Measurements from ENCODE around the gene HABP2.

The HABP2 gene

DNA sequence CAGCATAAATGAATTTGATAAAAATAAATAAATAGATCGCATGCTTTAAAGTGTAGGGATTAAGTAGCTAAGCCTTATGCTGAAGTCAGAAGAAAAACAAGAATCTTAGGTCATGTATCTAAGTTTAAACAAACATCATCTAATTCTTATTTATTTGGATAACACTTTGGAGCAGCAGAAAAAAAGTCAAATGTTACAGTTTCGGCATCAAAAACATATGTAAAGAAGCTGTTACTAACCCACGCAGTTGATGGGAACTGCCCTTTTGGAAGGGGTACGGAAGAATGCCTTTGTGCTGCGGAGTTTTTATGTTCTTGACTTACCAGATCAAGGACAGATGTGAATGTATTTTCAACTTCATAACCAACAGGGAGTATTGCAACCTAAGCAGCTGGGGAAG, 37.3 kb upstream of the HABP2 start:
- ChIA-PET POLR2A (ENCODE audit: low non-redundant PET) (no interaction called here), CTCF (interaction anchor here (0.6 kb wide), 1 partner anchor 130 kb away, joined by 3 read pairs; no protein-coding TSS in a partner anchor)
- no peak overlapping the region for H3K27ac ChIP-seq
- TF ChIP-seq, protein P1, sequence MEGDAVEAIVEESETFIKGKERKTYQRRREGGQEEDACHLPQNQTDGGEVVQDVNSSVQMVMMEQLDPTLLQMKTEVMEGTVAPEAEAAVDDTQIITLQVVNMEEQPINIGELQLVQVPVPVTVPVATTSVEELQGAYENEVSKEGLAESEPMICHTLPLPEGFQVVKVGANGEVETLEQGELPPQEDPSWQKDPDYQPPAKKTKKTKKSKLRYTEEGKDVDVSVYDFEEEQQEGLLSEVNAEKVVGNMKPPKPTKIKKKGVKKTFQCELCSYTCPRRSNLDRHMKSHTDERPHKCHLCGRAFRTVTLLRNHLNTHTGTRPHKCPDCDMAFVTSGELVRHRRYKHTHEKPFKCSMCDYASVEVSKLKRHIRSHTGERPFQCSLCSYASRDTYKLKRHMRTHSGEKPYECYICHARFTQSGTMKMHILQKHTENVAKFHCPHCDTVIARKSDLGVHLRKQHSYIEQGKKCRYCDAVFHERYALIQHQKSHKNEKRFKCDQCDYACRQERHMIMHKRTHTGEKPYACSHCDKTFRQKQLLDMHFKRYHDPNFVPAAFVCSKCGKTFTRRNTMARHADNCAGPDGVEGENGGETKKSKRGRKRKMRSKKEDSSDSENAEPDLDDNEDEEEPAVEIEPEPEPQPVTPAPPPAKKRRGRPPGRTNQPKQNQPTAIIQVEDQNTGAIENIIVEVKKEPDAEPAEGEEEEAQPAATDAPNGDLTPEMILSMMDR (conservative IDR thresholded peaks at IDR 0.05; ENCODE audit: low read depth) = no peak
- DNase-seq (ENCODE audit: low spot score) = no peak

DNA sequence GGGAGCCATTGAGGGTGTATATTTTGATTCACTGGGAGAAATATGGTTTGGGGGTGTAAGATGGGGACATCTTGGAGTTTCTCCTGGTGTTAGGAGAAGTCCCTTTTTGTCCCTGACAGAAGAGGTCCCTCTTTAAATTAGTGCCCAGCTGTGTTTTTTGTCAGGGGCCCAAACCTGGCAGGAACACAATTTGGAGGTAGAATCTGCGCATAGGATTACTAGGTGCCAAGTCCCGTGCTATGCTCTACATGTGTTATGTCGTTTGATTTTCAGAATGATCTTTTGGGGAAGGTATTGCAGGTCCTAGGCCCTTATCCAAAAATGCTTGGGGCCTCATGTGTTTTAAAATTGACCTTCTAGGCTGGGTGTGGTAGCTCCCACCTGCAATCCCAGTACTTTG, 36.8 kb upstream of the HABP2 start:
- H3K27ac ChIP-seq = no peak overlapping the region
- DNase-seq (ENCODE audit: low spot score) = no peak
- ChIA-PET CTCF (interaction anchor here (0.6 kb wide), 1 partner anchor 131 kb away, joined by 3 read pairs; no protein-coding TSS in a partner anchor), POLR2A (ENCODE audit: low non-redundant PET) (no interaction called here)
- TF ChIP-seq, protein P1 (conservative IDR thresholded peaks at IDR 0.05; ENCODE audit: low read depth) = no peak

DNA sequence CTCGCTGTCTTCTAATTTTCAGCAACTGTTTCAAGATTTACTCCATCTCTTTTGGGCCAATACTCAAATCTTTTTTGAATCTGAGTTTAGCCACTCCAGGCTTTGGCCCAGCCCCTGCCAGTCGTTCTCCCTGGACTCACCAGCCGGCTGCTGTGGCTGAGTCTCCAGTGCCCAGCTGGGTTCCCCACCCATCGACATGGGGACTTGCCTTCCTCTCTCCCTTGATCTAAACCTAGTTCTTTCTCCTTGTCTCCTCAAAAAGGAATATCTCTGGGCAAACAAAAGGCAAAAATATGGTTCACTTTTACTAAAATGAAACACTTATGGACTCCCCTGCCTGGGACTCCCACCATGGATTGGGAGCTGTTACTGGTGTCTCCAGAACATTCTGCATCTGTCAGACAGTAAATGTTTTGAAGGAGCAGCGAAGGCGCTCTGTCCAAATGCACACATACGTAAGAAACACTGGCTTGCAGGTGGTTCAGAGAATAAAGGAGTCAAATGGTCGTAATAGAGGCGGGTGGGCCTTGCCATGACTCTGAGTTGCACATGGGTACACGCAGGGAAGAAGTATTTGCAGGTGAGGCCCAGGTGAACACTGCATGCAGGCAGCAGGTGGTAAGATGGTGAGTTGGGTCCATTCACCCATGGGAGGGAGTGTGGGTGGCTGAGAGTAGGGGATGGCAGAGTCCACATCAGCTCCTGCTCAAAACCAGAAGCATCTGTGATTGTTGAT, 35.5 kb upstream of the HABP2 start:
- TF ChIP-seq, protein P1 (conservative IDR thresholded peaks at IDR 0.05; ENCODE audit: low read depth) = no peak

DNA sequence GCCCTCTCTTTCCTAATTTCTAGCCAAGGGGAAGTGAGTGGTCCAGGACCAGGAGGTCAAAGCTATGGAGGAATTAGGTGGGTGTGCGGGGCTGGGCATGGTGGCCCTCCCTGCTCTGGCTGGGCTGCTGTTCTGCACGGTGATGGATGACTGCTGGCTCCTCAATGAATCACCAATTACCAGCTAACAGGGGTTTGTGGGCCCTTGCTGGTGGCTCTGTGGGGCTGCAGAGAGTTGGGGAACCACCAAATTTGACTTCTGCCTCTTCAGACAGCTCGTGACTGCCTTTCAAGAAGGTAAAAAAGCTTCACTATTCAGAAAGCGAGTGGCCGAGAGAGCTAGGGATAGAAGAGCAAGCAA, 35.0 kb upstream of the HABP2 start:
- POLR2A ChIA-PET (ENCODE audit: low non-redundant PET) = no interaction called here
- TF ChIP-seq, protein P1 (conservative IDR thresholded peaks at IDR 0.05; ENCODE audit: low read depth) = no peak
- no peak for DNase-seq (ENCODE audit: low spot score)
- CTCF ChIA-PET = interaction anchor here (0.6 to 0.7 kb wide), 4 partner anchors 44 to 694 kb away, joined by 3 to 4 read pairs (median 4); no protein-coding TSS in a partner anchor
- H3K27ac ChIP-seq = no peak overlapping the region

More for the DNA sequence above, 35.5 kb upstream of the HABP2 start:
- no peak overlapping the region for H3K27ac ChIP-seq
- ChIA-PET POLR2A (ENCODE audit: low non-redundant PET) (no interaction called here), CTCF (interaction anchor here (0.6 to 0.7 kb wide), 3 partner anchors 43 to 693 kb away, joined by 3 to 4 read pairs (median 4); no protein-coding TSS in a partner anchor)
- DNase-seq (ENCODE audit: low spot score) = no peak

DNA sequence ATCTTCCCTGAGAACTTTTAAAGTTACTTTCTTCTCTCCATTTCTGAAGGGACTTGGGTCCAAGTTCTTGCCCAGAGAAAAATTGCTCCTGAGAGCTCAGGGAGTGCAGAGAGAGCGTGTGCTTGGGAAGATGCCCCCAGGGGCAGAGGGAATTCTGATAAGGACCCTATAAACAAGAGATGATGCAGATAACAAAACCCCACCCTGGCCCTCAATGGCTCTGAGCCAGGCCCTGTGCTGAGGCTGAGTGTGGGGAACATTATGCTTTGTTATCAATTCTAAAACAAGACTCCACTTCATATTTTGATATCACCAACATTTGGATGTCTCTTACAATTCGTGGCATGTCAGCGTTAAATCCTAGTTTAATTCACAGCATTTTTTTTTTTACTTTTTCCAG, 34.4 kb upstream of the HABP2 start:
- TF ChIP-seq, protein P1 (conservative IDR thresholded peaks at IDR 0.05; ENCODE audit: low read depth) = no peak
- CTCF ChIA-PET = interaction anchor here (0.7 kb wide), 3 partner anchors 44 to 133 kb away, joined by 4 read pairs; no protein-coding TSS in a partner anchor
- DNase-seq (ENCODE audit: low spot score) = no peak

DNA sequence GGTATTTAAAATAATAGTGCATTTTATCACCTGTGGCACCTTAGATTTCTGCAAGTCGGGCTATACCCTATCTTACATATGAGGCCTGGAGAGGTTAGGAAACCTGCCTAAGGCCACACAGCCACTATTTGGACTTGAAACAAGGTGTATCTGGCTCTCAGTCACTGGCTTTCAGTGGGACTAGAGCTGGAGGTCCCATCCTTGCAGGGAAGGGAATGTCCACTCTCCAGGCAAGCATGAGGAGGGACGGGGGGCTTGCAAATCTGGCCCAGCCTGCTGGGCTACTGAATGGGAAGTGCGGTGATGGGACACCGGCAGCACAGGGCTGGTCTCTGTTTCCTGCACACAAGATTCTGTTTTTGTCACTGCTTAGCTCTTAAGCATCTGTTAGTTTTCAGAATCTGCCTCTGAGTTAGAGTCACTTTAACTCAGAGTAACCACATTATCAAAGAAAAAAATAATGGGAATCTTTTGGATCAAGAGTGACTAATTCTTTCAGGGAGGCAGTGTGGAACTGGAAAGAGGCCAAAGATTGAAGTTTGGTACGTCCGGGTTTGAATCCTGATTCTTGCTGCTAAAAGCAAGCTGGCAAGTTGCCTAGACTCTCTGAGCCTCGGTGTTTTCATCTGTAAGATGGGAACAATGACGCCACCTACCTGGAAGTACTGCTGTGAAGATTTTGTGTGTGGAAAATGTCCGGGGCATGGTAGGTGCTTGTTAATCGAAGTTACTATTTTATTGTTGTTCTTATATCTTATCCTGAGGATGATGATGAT, 33.8 kb upstream of the HABP2 start:
- DNase-seq (ENCODE audit: low spot score) = no peak
- POLR2A ChIA-PET (ENCODE audit: low non-redundant PET) = no interaction called here
- TF ChIP-seq, protein P1 (conservative IDR thresholded peaks at IDR 0.05; ENCODE audit: low read depth) = no peak
- CTCF ChIA-PET = no interaction called here
- no peak overlapping the region for H3K27ac ChIP-seq

More for the DNA sequence above, 34.4 kb upstream of the HABP2 start:
- no peak overlapping the region for H3K27ac ChIP-seq
- POLR2A ChIA-PET (ENCODE audit: low non-redundant PET) = no interaction called here
